Spinal cord (tissue), 10 donors: Measurements from ENCODE around the gene DCAF6. TPM values are rescaled to one million over a fixed set of nuclear protein-coding genes. Genes with fewer than 3 reads are reported as not detected.

Source experiments
- DNase-seq, 6 donors: peaks; one replicate each; pipeline versions ENCODE4 v3.0.0 to v3.0.0-alpha.2; 2013 to 2015; ENCODE audit warnings: low spot score in 6 of 6, low read depth in 4 of 6
- H3K27ac ChIP-seq: one replicate; pipeline ENCODE4 v1.5.1; 2013; ENCODE audit warnings: low read depth, low read length, control low read depth
- H3K27me3 ChIP-seq: one replicate; pipeline ENCODE4 v1.6.1; 2013; ENCODE audit warnings: low read length; ENCODE audit not compliant: control insufficient read depth, insufficient read depth
- H3K36me3 ChIP-seq: one replicate; pipeline ENCODE4 v1.6.1; 2013; ENCODE audit warnings: low read length; ENCODE audit not compliant: control insufficient read depth, insufficient read depth
- H3K4me1 ChIP-seq: one replicate; pipeline ENCODE4 v1.6.1; 2013; ENCODE audit warnings: low read length; ENCODE audit not compliant: control insufficient read depth, insufficient read depth
- H3K4me3 ChIP-seq: one replicate; pipeline ENCODE4 v1.5.1; 2013; ENCODE audit warnings: low read depth, low read length, control low read depth
- H3K9me3 ChIP-seq: one replicate; pipeline ENCODE4 v1.6.1; 2013; ENCODE audit warnings: low read length; ENCODE audit not compliant: control insufficient read depth, insufficient read depth
- WGBS: methylation state at CpG from one replicate; pipeline ENCODE4 v1.1.5; 2013; ENCODE audit warnings: missing lambda C conversion rate; ENCODE audit not compliant: insufficient coverage; 5-methylcytosine and 5-hydroxymethylcytosine counted together
- polyA plus RNA-seq, 2 donors: library from polyadenylated mRNA; unstranded; fragments of 120-200 nt; gene quantifications; one replicate each; pipeline ENCODE4 v1.2.1, GENCODE V29; 2013; ENCODE audit not compliant: insufficient read length in 2 of 2
- total RNA-seq, 2 donors: library from RNA; depleted of rRNA in 1 of 2; stranded (reverse); fragments of 120-200 nt in 1 of 2; fragments of >200 nt in 1 of 2; gene quantifications; one replicate each; pipeline versions ENCODE4 v1.2.3 to v1.2.4, GENCODE V29; 2013 to 2014
- donor health status: healthy.

DCAF6 gene
- total and polyA plus RNA-seq, 4 donors: 43.2 to 55.4 (median 50.0) TPM

GRCh38 chr1:168100315-168101002, 164.0 kb downstream of the DCAF6 start:
- WGBS: 91% methylated on average over 4 of the region's 7 CpGs
- H3K27ac ChIP-seq: no peak overlapping the region
- peaks cover 7% of the 10 kb centered on the region for H3K4me1 ChIP-seq
- no peaks in the 10 kb centered on the region for H3K27me3 ChIP-seq
- H3K4me3 ChIP-seq: no peak overlapping the region
- H3K9me3 ChIP-seq: no peaks in the 10 kb centered on the region
- DNase-seq: no peak
- peaks cover 54% of the 10 kb centered on the region for H3K36me3 ChIP-seq

GRCh38 chr1:168101336-168101735, 164.9 kb downstream of the DCAF6 start:
- Histone ChIP-seq H3K4me3 (no peak overlapping the region), H3K36me3 (peaks cover 45% of the 10 kb centered on the region), H3K27ac (no peak overlapping the region), H3K27me3 (no peaks in the 10 kb centered on the region), H3K9me3 (no peaks in the 10 kb centered on the region), H3K4me1 (peaks cover 6% of the 10 kb centered on the region)
- 98% methylated on average over 5 of the region's 8 CpGs for WGBS
- no peak for DNase-seq

- Histone ChIP-seq H3K9me3 (no peaks in the 10 kb centered on the region), H3K36me3 (peaks cover 33% of the 10 kb centered on the region), H3K27me3 (no peaks in the 10 kb centered on the region), H3K4me3 (no peak overlapping the region), H3K4me1 (no peaks in the 10 kb centered on the region), H3K27ac (no peak overlapping the region)
- no peak for DNase-seq
- WGBS: no CpG with 5 or more reads among the region's 1 CpG
These were observed 166.0 kb downstream of the DCAF6 start for GRCh38 chr1:168102487-168102886.

- no peaks in the 10 kb centered on the region for H3K9me3 ChIP-seq
- H3K4me1 ChIP-seq: no peaks in the 10 kb centered on the region
- no peak for DNase-seq
- H3K4me3 ChIP-seq: no peak overlapping the region
- WGBS: 97% methylated on average over 7 of the region's 11 CpGs
- H3K27ac ChIP-seq: no peak overlapping the region
- H3K36me3 ChIP-seq: peaks cover 17% of the 10 kb centered on the region
- H3K27me3 ChIP-seq: no peaks in the 10 kb centered on the region
These were observed 168.1 kb downstream of the DCAF6 start for GRCh38 chr1:168104535-168104934.

GRCh38 chr1:168105846-168106245, 169.4 kb downstream of the DCAF6 start:
- 80% methylated on average over 1 of the region's 6 CpGs for WGBS
- Histone ChIP-seq H3K4me3 (no peak overlapping the region), H3K27ac (no peak overlapping the region), H3K4me1 (no peaks in the 10 kb centered on the region), H3K27me3 (no peaks in the 10 kb centered on the region), H3K9me3 (no peaks in the 10 kb centered on the region), H3K36me3 (peaks cover 17% of the 10 kb centered on the region)
- no peak for DNase-seq

- WGBS: 73% methylated on average over 8 of the region's 8 CpGs
- Histone ChIP-seq H3K9me3 (no peaks in the 10 kb centered on the region), H3K4me3 (no peak overlapping the region), H3K36me3 (peaks cover 17% of the 10 kb centered on the region), H3K27ac (no peak overlapping the region), H3K27me3 (no peaks in the 10 kb centered on the region), H3K4me1 (no peaks in the 10 kb centered on the region)
- DNase-seq: no peak
These were observed 169.8 kb downstream of the DCAF6 start for GRCh38 chr1:168106274-168106673.

GRCh38 chr1:168110896-168111545, 174.5 kb downstream of the DCAF6 start:
- 90% methylated on average over 3 of the region's 7 CpGs for WGBS
- H3K36me3 ChIP-seq: peaks cover 4% of the 10 kb centered on the region

GRCh38 chr1:168112673-168113305, 176.3 kb downstream of the DCAF6 start:
- 90% methylated on average over 6 of the region's 6 CpGs for WGBS
- no peaks in the 10 kb centered on the region for H3K4me1 ChIP-seq
- H3K9me3 ChIP-seq: no peaks in the 10 kb centered on the region
- H3K36me3 ChIP-seq: peaks cover 7% of the 10 kb centered on the region
- H3K27ac ChIP-seq: no peak overlapping the region
- no peak overlapping the region for H3K4me3 ChIP-seq
- DNase-seq: peak in 1 of 6 donors; percentile 30
- no peaks in the 10 kb centered on the region for H3K27me3 ChIP-seq

More at GRCh38 chr1:168110896-168111545, 174.5 kb downstream of the DCAF6 start:
- Histone ChIP-seq H3K27ac (no peak overlapping the region), H3K4me1 (no peaks in the 10 kb centered on the region), H3K27me3 (no peaks in the 10 kb centered on the region), H3K4me3 (no peak overlapping the region), H3K9me3 (no peaks in the 10 kb centered on the region)
- DNase-seq: peak in 1 of 6 donors; percentile 6

GRCh38 chr1:168114845-168115244, 178.4 kb downstream of the DCAF6 start:
- Histone ChIP-seq H3K27ac (no peak overlapping the region), H3K4me3 (no peak overlapping the region), H3K27me3 (no peaks in the 10 kb centered on the region), H3K36me3 (peaks cover 6% of the 10 kb centered on the region), H3K9me3 (no peaks in the 10 kb centered on the region), H3K4me1 (no peaks in the 10 kb centered on the region)
- no peak for DNase-seq
- 69% methylated on average over 6 of the region's 6 CpGs for WGBS
